Cardiac atrium fibroblast (primary cell): ENCODE results near the gene STXBP3. TPM values are rescaled to one million over a fixed set of nuclear protein-coding genes. Genes with fewer than 3 reads are reported as not detected.

Experiments
- total RNA-seq: library from RNA; depleted of rRNA; stranded (reverse); fragments of >200 nt; gene quantifications from 2 replicates; pipeline ENCODE4 v1.2.3, GENCODE V29; 2015

STXBP3 gene, protein sequence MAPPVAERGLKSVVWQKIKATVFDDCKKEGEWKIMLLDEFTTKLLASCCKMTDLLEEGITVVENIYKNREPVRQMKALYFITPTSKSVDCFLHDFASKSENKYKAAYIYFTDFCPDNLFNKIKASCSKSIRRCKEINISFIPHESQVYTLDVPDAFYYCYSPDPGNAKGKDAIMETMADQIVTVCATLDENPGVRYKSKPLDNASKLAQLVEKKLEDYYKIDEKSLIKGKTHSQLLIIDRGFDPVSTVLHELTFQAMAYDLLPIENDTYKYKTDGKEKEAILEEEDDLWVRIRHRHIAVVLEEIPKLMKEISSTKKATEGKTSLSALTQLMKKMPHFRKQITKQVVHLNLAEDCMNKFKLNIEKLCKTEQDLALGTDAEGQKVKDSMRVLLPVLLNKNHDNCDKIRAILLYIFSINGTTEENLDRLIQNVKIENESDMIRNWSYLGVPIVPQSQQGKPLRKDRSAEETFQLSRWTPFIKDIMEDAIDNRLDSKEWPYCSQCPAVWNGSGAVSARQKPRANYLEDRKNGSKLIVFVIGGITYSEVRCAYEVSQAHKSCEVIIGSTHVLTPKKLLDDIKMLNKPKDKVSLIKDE
- total RNA-seq = 22.5 and 37.4 TPM in 2 replicates

DNA sequence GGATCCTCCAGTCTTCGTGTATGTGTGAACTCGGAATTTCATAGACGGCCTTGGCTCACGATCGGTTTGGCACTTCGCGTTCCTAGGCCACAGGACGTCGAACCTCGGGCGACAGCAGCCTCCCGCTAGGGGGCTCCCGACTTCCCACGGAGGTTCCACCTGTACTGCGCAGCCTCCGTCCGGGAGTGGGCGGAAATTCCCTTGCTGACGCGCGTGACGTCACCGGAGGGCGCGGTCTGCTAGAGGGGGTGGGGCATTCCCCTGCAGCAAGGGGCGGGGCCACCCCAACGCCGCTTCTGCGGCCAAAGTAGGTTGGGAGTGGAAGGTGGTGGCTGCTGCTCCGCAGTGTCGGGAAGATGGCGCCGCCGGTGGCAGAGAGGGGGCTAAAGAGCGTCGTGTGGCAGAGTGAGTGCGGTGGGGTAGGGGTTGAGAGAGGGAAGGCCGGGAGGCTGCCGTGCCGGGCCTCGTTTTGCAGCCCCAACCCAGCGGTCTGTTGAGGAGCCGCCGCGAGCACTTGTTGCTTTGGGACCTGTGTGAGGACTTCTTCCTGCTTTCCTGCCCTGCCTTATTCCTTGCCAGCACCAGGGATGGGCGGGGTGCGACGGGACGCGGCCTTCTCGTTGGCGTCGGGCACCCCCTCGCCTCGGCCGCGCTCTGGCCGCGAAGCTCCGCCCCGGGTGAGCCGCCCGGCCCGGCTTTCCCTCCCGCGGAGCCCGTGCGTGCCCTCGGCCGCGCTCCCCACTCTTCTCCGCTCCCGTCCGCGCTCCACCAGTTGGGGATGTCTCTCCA lies at the start of gene STXBP3:
Gene STXBP3, plus strand, starts transcription at position 293 of the 789 bp plus-strand sequence. Its CDS starts 64 bp downstream, at position 357.

DNA sequence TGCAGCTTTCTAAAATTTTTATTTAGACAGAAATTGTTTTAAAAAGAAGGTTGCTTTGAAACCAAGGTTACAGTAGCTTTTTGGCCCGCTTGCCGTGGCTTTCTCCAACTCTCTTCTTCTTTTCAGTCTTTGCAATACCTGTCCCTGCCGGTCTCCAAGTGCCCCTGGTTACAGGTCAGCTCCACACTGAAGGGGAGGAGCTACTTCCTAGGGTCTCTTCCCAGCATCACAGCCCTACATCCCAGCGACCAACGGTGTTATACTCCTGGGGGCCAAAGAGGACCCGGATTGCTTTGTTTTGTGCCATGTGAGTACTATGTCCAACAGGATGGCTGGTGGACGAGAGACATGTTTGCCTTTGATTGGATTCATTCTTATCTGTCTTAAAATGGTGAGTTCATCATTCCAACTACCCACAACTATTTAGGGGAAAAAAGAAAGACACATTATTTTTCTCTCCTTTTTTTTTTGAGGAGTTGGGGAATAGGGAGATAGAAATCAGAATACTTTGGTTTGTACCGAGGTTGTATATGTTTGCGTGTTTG lies 33.8 kb upstream of the STXBP3 start, which contains the start of gene FNDC7:
Gene FNDC7, plus strand, starts transcription at position 303 of the 545 bp plus-strand sequence. Its CDS starts 26 bp downstream, at position 329.

DNA sequence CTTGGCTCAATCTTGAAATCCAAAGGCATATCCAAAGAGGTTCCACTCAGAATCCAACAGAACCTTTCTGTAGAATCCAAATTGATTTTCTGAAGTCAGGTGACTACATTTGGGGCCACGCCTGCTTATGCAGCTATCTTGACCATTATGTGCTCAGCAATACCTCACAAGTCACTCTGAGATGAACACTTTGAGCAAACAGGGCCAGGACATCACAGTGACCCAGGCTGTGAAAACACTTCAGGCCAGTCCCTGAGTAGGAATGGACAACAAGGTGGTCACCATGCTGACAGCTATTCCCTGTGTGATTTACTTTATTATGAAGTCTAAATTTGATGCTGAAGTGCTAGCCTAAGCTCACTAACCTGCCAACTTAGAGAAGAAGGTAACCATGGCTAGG lies 110.5 kb downstream of the STXBP3 start, which contains the start of gene AKNAD1:
Gene AKNAD1, minus strand, starts transcription at position 101 of the 400 bp plus-strand sequence. CDS start 4,430 bp downstream, outside the sequence.

Other genes starting within 250 kb of the STXBP3 start
- 12.3 and 14.9 TPM in 2 replicates for gene EEIG2, start 186.6 kb upstream of the STXBP3 start, total RNA-seq
- 5.5 and 6.9 TPM in 2 replicates for gene HENMT1, start 85.6 kb upstream of the STXBP3 start, total RNA-seq
- 11.0 and 12.1 TPM in 2 replicates for gene PRPF38B, start 54.4 kb upstream of the STXBP3 start, total RNA-seq
- gene FNDC7, start 33.8 kb upstream of the STXBP3 start, total RNA-seq = not detected in 2 replicates
- gene AKNAD1, start 110.4 kb downstream of the STXBP3 start, total RNA-seq = not detected in 2 replicates
- gene GPSM2, start 130.3 kb downstream of the STXBP3 start, total RNA-seq = 9.6 and 21.8 TPM in 2 replicates
- gene CLCC1, start 216.8 kb downstream of the STXBP3 start, total RNA-seq = 26.2 and 31.1 TPM in 2 replicates